IPS DF 19.7 (cell line): ENCODE data around the gene TRNT1.

Experiments
- DNase-seq: peaks from one replicate; pipeline ENCODE4 v3.0.0-alpha.2; 2013; ENCODE audit warnings: low read depth, low spot score

TRNT1 gene

GRCh38 chr3:3178498-3179328 is 52.0 kb downstream of the TRNT1 start:
- DNase-seq, result no peak

DNA sequence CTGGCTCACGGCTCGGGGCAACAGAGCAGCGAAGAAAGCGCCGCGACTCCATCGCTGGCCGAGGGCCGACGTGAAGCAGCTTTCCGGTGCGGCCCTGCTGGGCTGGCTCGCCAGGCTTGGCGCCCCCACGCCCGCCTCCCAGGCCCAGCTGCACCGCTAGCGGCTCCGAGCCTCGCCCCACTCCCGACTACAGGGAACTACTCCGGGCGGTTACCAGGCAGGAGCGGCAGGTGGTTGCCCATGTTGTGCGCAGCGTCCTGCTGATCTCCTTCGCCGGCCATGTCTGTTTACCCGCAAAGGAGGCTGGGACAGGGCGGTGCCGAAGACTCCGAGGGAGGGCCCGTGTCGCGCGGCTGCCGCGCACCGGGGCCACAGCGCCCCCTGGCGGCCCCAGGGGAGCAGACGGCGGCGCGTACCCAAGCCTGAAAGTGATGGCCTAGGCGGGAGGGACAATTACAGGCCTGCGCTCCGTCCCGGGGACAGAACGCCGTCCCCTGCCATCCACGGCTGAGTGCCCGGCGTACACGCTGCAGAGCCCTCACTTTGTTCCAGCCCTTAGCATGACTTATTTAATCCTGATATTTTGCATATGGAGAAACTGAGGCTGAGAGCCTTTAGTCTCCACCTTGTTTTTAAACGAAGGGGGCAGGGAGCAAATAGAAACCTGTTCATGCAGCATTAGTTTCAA is 52.8 kb downstream of the TRNT1 start, which contains the start of gene CRBN:
Gene CRBN, minus strand, starts transcription at position 285 of the 688 bp plus-strand sequence. Its CDS starts 4 bp downstream, at position 281.
- peak; percentile 35 for DNase-seq

DNA sequence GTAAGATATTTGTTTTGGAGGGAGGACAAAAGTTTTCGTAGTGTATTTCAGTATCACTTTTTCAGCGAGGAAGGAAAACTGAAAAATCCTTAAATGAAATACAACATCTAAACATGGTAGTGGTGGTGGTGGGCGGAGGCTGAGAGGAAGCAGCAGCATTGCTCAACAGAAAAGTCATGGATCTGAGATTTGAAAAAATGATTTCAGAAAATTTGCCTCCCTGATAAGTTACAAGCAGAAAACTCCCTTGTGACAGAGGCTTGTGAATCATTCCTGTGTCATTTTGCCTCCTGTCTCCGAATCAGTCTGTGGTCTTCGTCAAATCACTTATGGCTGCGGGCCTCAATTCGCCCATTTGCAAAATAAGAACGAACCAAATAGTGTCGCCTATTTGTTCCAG is 53.7 kb downstream of the TRNT1 start:
- DNase-seq, result no peak

- DNase-seq, result no peak
These were observed 58.1 kb downstream of the TRNT1 start for GRCh38 chr3:3184876-3185275.

- no peak for DNase-seq
These were observed 62.5 kb downstream of the TRNT1 start for GRCh38 chr3:3189102-3189727.

- DNase-seq, result no peak
These were observed 63.2 kb downstream of the TRNT1 start for GRCh38 chr3:3189961-3190360.

GRCh38 chr3:3191675-3192285 is 65.0 kb downstream of the TRNT1 start:
- no peak for DNase-seq

DNA sequence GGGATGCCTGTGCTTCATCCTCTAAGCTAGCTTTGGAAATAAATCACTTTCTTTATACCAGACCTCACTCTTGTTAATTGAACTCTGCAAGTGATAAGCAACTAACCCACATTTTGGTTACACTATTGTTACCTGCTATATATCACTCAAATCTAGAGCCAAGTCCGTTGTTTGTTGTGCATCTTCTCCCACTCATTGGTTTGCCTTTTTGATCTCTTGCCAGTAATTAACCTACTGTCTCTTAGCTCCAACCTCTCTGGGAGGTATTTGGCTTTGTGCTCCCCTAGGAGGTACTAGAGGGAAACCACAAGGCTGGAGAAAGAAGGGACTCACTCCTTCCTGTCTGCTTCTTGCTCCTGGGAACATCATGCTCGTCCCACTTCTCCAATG is 65.5 kb downstream of the TRNT1 start:
- no peak for DNase-seq

GRCh38 chr3:3194861-3195260 is 68.1 kb downstream of the TRNT1 start:
- no peak for DNase-seq

DNA sequence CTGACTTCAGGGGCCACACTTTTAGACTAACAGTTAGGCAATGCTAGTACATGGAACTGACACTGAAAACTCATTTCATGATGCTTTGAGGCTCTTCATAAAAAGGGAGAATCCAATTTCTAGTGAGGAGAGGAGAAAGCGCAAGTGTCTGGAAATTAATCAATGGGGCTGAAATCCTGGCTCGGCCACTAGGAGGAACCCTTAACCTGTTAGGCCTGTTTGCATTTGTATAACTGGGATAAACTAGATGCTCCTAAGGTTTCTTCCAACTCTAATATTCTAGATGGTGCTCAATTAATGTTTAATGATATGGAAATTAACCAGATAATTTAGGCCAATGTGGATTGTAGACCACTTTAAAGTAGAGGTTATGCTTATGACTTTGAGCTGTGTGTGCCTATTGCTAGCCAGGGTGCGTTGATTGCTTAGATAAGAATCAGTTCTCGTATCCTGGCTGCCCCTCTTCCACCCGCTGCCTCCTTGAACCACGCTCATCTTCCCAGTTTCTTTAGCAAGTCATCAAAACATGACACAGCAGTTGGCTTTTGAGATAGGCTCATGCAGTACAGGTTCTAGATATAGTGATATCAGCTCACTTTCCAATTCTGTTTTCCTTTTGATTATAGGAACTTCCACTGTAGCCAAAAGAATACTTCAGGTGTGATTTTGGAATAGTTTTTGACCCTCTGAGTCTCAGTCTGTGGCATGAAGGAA is 69.6 kb downstream of the TRNT1 start:
- DNase-seq, result no peak
